Panc1 (cell line): ENCODE data around the gene HES7. TPM values are rescaled to one million over a fixed set of nuclear protein-coding genes. Genes with fewer than 3 reads are reported as not detected.

ENCODE experiments used
- ATAC-seq: fragments of 200-7000 bp; cut with Tn5 transposase; 2 replicates; pipeline ENCODE4 v1.9.1; 2020; ENCODE audit warnings: mild to moderate bottlenecking, moderate library complexity
- BruUV-seq: library from RNA; stranded (reverse); fragments of 400-500 nt; replicated peaks from 2 replicates; lab custom pipeline; 2021; lab: Mats Ljungman, UMichigan
- CTCF ChIA-PET: fragments of 300-600 bp; sonication (Branson Sonifier 250); formaldehyde crosslinking; loops from one replicate; lab custom pipeline; 2022; ENCODE audit warnings: antibody characterized with exemption; lab: Charles Lee
- POLR2A ChIA-PET: fragments of 300-600 bp; sonication (Branson Sonifier 250); formaldehyde crosslinking; loops from one replicate; lab custom pipeline; 2022; ENCODE audit warnings: antibody characterized with exemption; lab: Charles Lee
- DNase-seq: peaks from one replicate; pipeline ENCODE4 v3.0.0-alpha.2; 2010; ENCODE audit warnings: low read depth, low spot score
- H3K27ac ChIP-seq: 2 replicates; pipeline ENCODE4 v1.5.1; 2011; ENCODE audit warnings: mild to moderate bottlenecking, low read length, inconsistent platforms
- H3K27me3 ChIP-seq: fragments of 200-500 bp; sonication (Bioruptor generic); 2 replicates; pipeline ENCODE4 v1.6.0; 2014; ENCODE audit warnings: low read length, inconsistent platforms; ENCODE audit not compliant: control insufficient read depth, insufficient read depth
- H3K36me3 ChIP-seq: fragments of 200-500 bp; sonication (Bioruptor generic); 2 replicates; pipeline ENCODE4 v1.5.1; 2014; ENCODE audit warnings: inconsistent platforms, mild to moderate bottlenecking, low read length, moderate library complexity; ENCODE audit not compliant: control insufficient read depth, insufficient read depth
- H3K4me1 ChIP-seq: 2 replicates; pipeline ENCODE4 v1.5.1; 2011; ENCODE audit warnings: inconsistent platforms, mild to moderate bottlenecking, low read length, moderate library complexity; ENCODE audit not compliant: control insufficient read depth, insufficient read depth
- H3K4me3 ChIP-seq, 2 experiments: 2 replicates each; pipeline ENCODE4 v1.5.1; 2011 to 2012; ENCODE audit warnings: low read depth in 2 of 2, low read length in 2 of 2, mild to moderate bottlenecking in 2 of 2, inconsistent platforms in 1 of 2, moderate library complexity in 1 of 2
- H3K9me3 ChIP-seq: fragments of 200-500 bp; sonication (Bioruptor generic); 2 replicates; pipeline ENCODE4 v1.5.1; 2014; ENCODE audit warnings: low read depth, mild to moderate bottlenecking, inconsistent platforms, low read length, moderate library complexity; ENCODE audit not compliant: control insufficient read depth, insufficient read depth
- CTCF ChIP-seq: fragments of 450-650 bp; IDR thresholded peaks from 2 replicates; pipeline ENCODE4 v1.5.1; 2017; ENCODE audit warnings: mild to moderate bottlenecking
- POLR2AphosphoS5 ChIP-seq: IDR thresholded peaks from 2 replicates; pipeline ENCODE4 v1.6.1; 2012; ENCODE audit warnings: mild to moderate bottlenecking, low read depth, low read length, moderate library complexity
- SIN3A ChIP-seq: IDR thresholded peaks from 2 replicates; pipeline ENCODE4 v1.6.1; 2012; ENCODE audit warnings: low read depth, mild to moderate bottlenecking, low read length, moderate library complexity, borderline replicate concordance; ENCODE audit not compliant: insufficient read depth
- TCF7L2 ChIP-seq: IDR thresholded peaks from 2 replicates; pipeline ENCODE4 v1.6.1; 2011; ENCODE audit warnings: mild to moderate bottlenecking, low read depth, low read length, inconsistent platforms
- in situ Hi-C: cut with HindIII; loops from 2 replicates; pipeline ENCODE4 v1.10.0; 2016; ENCODE audit warnings: low sequenced_read_pairs, low pct_unique_long_range_greater_than_20kb
- intact Hi-C: fragments of 100-400 bp; cut with micrococcal nuclease; formaldehyde crosslinking; loops from one replicate; pipeline ENCODE4 v1.10.0; 2022; ENCODE audit not compliant: unreplicated experiment
- total RNA-seq: library from RNA; stranded (reverse); gene quantifications from one replicate; pipeline ENCODE4 v1.2.1, GENCODE V29; 2021; ENCODE audit not compliant: unreplicated experiment
- TF ChIP-seq, protein P1 (sequence below), 2 experiments: IDR thresholded peaks; 2 replicates each; pipeline ENCODE4 v1.6.1; 2011 to 2012; ENCODE audit warnings: low read depth in 2 of 2, control low read depth in 1 of 2, low read length in 1 of 2, mild to moderate bottlenecking in 1 of 2, moderate library complexity in 1 of 2; ENCODE audit not compliant: insufficient read depth in 1 of 2

Gene HES7
- total RNA-seq, 1 experiment from 2014 or later = 4.0 TPM

DNA sequence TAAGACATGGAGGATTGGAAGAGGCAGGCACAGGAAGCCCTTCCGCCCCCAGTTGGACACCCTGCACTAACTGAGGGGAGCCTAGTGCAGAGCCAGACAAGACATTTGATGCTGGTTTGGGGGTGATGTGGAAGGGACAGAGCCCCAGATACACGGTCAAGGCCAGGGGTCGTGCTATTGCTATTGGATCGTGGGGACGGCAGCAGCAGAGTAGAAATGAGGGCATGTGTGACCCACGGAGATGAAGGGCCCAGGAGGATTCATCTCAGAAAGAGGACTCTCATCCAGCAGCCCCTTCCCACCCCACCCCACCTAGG is 40.9 kb upstream of the HES7 start:
- Histone ChIP-seq H3K27ac (peak overlapping the region; percentile 71), H3K27me3 (no peaks in the 10 kb centered on the region), H3K36me3 (no peaks in the 10 kb centered on the region; the same call in none of the 2 replicates), H3K4me3 (peak overlapping the region in 1 of 2 experiments; percentile 53; a peak in 1 of 4 replicates), H3K9me3 (no peaks in the 10 kb centered on the region), H3K4me1 (peaks cover 23% of the 10 kb centered on the region)
- ChIA-PET CTCF (no interaction called here), POLR2A (no interaction called here)
- ATAC-seq (no peak), DNase-seq (no peak)
- TF ChIP-seq TCF7L2 = no peak
- no peak for TF ChIP-seq SIN3A
- intact Hi-C loops (no loop called here), in situ Hi-C loops (no loop called here)
- BruUV-seq = no TSS peak

GRCh38 chr17:8163978-8164814 is 40.3 kb upstream of the HES7 start:
- H3K4me3 ChIP-seq = peak overlapping the region; percentile 5 to 53; a peak in 3 of 4 replicates
- TF ChIP-seq TCF7L2 (peak; percentile 19; the same call in 1 of the 2 replicates), CTCF (no peak)
- peak overlapping the region; percentile 71 for H3K27ac ChIP-seq
- DNase-seq = no peak
- H3K4me1 ChIP-seq = peaks cover 29% of the 10 kb centered on the region
- no peaks in the 10 kb centered on the region; the same call in none of the 2 replicates for H3K36me3 ChIP-seq
- peak; percentile 63 for ATAC-seq
- ChIA-PET POLR2A (interaction anchor here (1.3 kb wide), 1 partner anchor 9 kb away, joined by 17 read pairs; no protein-coding TSS in a partner anchor), CTCF (no interaction called here)
- intact Hi-C loops = no loop called here
- no peaks in the 10 kb centered on the region for H3K27me3 ChIP-seq
- in situ Hi-C loops = no loop called here
- H3K9me3 ChIP-seq = no peaks in the 10 kb centered on the region
- BruUV-seq = no TSS peak

GRCh38 chr17:8162997-8163977 is 39.4 kb upstream of the HES7 start:
- no peaks in the 10 kb centered on the region; the same call in none of the 2 replicates for H3K36me3 ChIP-seq
- intact Hi-C loops (no loop called here), in situ Hi-C loops (no loop called here)
- BruUV-seq = no TSS peak
- peak overlapping the region; percentile 71 for H3K27ac ChIP-seq
- H3K4me3 ChIP-seq = peak overlapping the region; percentile 53 to 84
- ChIA-PET CTCF (interaction anchor here (0.6 kb wide), 1 partner anchor 103 kb away, joined by 8 read pairs; no protein-coding TSS in a partner anchor), POLR2A (interaction anchor here (1.3 kb wide), 1 partner anchor 10 kb away, joined by 17 read pairs; no protein-coding TSS in a partner anchor)
- no peak for TF ChIP-seq TCF7L2
- TF ChIP-seq, protein P1, sequence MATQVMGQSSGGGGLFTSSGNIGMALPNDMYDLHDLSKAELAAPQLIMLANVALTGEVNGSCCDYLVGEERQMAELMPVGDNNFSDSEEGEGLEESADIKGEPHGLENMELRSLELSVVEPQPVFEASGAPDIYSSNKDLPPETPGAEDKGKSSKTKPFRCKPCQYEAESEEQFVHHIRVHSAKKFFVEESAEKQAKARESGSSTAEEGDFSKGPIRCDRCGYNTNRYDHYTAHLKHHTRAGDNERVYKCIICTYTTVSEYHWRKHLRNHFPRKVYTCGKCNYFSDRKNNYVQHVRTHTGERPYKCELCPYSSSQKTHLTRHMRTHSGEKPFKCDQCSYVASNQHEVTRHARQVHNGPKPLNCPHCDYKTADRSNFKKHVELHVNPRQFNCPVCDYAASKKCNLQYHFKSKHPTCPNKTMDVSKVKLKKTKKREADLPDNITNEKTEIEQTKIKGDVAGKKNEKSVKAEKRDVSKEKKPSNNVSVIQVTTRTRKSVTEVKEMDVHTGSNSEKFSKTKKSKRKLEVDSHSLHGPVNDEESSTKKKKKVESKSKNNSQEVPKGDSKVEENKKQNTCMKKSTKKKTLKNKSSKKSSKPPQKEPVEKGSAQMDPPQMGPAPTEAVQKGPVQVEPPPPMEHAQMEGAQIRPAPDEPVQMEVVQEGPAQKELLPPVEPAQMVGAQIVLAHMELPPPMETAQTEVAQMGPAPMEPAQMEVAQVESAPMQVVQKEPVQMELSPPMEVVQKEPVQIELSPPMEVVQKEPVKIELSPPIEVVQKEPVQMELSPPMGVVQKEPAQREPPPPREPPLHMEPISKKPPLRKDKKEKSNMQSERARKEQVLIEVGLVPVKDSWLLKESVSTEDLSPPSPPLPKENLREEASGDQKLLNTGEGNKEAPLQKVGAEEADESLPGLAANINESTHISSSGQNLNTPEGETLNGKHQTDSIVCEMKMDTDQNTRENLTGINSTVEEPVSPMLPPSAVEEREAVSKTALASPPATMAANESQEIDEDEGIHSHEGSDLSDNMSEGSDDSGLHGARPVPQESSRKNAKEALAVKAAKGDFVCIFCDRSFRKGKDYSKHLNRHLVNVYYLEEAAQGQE (IDR thresholded peaks at IDR 0.05; ENCODE audit: insufficient read depth in 1 of 2, low read depth in 2 of 2, low read length in 1 of 2) = no peak
- TF ChIP-seq CTCF = no peak
- TF ChIP-seq POLR2AphosphoS5 = no peak
- TF ChIP-seq SIN3A = no peak
- DNase-seq (no peak), ATAC-seq (peak; percentile 65)
- peaks cover 29% of the 10 kb centered on the region for H3K4me1 ChIP-seq
- no peaks in the 10 kb centered on the region for H3K9me3 ChIP-seq
- no peaks in the 10 kb centered on the region for H3K27me3 ChIP-seq
